ENCODE results near the gene CRABP2.

- TF ChIP-seq RXRA (IDR thresholded peaks at IDR 0.05; ENCODE audit: borderline replicate concordance, low read depth) (no peak), MEF2A (IDR thresholded peaks at IDR 0.05; ENCODE audit: borderline replicate concordance, low read depth) (no peak), EP300 (IDR thresholded peaks at IDR 0.05; ENCODE audit: borderline replicate concordance in 1 of 2, low read depth in 1 of 2, low read length in 1 of 2) (no peak), RCOR1 (IDR thresholded peaks at IDR 0.05; ENCODE audit: low read length) (no peak), ZBTB33 (IDR thresholded peaks at IDR 0.05; ENCODE audit: borderline replicate concordance, low read depth) (no peak), REST (IDR thresholded peaks at IDR 0.05; ENCODE audit: low read depth, low read length) (no peak), SMC3 (IDR thresholded peaks at IDR 0.05; ENCODE audit: low read depth, low read length) (peak; percentile 58), CTCF (IDR thresholded peaks at IDR 0.05) (peak; percentile 96), POLR2AphosphoS5 (IDR thresholded peaks at IDR 0.05; ENCODE audit: low read depth, low read length) (no peak), RAD21 (IDR thresholded peaks at IDR 0.05; ENCODE audit: low read length) (peak; percentile 66)
Observed at GRCh38 chr1:156705918-156706656, 704 bp upstream of the CRABP2 start.

Data from SK-N-SH (cell line).